Fibroblast of the conjunctiva (primary cell): ENCODE data around the gene CPSF3.

ENCODE experiments used
- DNase-seq: peaks from one replicate; pipeline ENCODE4 v3.0.0-alpha.2; 2010; ENCODE audit warnings: low read depth

Gene CPSF3

GRCh38 chr2:9419541-9419940 is 3.9 kb upstream of the CPSF3 start:
- DNase-seq, result no peak

- no peak for DNase-seq
Measured at GRCh38 chr2:9420495-9420894, 3.0 kb upstream of the CPSF3 start.

- no peak for DNase-seq
Measured at GRCh38 chr2:9422321-9423099, 944 bp upstream of the CPSF3 start.

GRCh38 chr2:9423922-9424272 is 443 bp downstream of the CPSF3 start:
- no peak for DNase-seq

- no peak for DNase-seq
Measured at GRCh38 chr2:9424447-9425164, 1.2 kb downstream of the CPSF3 start.

GRCh38 chr2:9428965-9429577 is 5.6 kb downstream of the CPSF3 start:
- no peak for DNase-seq

GRCh38 chr2:9430316-9431293 is 7.2 kb downstream of the CPSF3 start:
- DNase-seq, result no peak

GRCh38 chr2:9434489-9434888 is 11.0 kb downstream of the CPSF3 start:
- DNase-seq, result no peak

- DNase-seq, result no peak
Measured at GRCh38 chr2:9439536-9439935, 16.1 kb downstream of the CPSF3 start.

GRCh38 chr2:9440058-9440727 is 16.7 kb downstream of the CPSF3 start:
- DNase-seq, result peak; percentile 24

- no peak for DNase-seq
Measured at GRCh38 chr2:9441556-9441955, 18.1 kb downstream of the CPSF3 start.

- DNase-seq, result no peak
Measured at GRCh38 chr2:9443526-9443925, 20.1 kb downstream of the CPSF3 start.

GRCh38 chr2:9445089-9445488 is 21.6 kb downstream of the CPSF3 start:
- no peak for DNase-seq

GRCh38 chr2:9451231-9451630 is 27.8 kb downstream of the CPSF3 start:
- no peak for DNase-seq

- DNase-seq, result no peak
Measured at GRCh38 chr2:9460441-9461017, 37.1 kb downstream of the CPSF3 start.

GRCh38 chr2:9461079-9461478 is 37.6 kb downstream of the CPSF3 start:
- no peak for DNase-seq

- no peak for DNase-seq
Measured at GRCh38 chr2:9462313-9462712, 38.9 kb downstream of the CPSF3 start.

- no peak for DNase-seq
Measured at GRCh38 chr2:9462886-9463697, 39.6 kb downstream of the CPSF3 start.

GRCh38 chr2:9463698-9464034 is 40.2 kb downstream of the CPSF3 start:
- DNase-seq, result no peak

- no peak for DNase-seq
Measured at GRCh38 chr2:9465170-9465569, 41.7 kb downstream of the CPSF3 start.
